ENCODE data around the gene GRN.

GRN gene

DNA sequence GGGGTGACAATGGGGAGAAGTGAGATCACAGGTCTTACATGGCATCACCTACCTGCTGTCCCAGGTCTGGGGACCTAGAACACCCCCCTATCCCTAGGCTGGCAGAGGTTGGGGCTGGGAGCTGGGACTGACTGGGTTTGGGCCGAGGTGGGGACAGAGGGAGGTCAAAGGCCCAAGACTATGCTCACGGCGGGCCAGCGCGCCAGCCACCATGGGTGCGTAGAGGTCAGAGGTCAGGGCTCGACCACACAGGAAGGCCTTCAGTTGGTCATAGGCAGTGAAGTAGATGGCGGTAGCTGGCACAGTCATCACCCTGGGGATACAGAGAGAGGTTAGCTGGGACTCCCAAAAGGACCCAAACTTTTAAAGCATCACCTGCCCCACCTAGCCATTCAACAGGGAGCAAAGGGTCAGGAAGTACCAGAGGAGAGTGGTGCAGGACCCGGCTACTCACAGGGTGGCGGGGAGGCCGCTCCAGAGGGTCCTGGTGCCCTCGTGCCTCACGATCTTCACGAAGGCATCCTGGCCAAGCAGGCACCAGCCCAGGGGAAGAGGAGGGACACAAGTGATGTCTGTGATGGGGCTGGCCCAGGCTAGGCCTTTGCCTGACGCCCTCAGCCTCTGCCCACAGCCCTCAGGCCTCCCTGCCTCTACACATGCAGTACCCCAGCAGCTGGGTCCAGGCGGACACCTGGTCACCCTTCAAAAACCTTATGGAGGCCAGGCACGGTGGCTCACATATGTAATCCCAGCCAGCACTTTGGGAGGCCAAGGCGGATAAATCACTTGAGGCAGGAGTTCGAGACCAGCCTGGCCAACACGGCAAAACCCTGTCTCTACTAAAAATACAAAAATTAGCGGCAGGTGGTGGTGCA lies 23.6 kb upstream of the GRN start:
- TF ChIP-seq, protein P1, sequence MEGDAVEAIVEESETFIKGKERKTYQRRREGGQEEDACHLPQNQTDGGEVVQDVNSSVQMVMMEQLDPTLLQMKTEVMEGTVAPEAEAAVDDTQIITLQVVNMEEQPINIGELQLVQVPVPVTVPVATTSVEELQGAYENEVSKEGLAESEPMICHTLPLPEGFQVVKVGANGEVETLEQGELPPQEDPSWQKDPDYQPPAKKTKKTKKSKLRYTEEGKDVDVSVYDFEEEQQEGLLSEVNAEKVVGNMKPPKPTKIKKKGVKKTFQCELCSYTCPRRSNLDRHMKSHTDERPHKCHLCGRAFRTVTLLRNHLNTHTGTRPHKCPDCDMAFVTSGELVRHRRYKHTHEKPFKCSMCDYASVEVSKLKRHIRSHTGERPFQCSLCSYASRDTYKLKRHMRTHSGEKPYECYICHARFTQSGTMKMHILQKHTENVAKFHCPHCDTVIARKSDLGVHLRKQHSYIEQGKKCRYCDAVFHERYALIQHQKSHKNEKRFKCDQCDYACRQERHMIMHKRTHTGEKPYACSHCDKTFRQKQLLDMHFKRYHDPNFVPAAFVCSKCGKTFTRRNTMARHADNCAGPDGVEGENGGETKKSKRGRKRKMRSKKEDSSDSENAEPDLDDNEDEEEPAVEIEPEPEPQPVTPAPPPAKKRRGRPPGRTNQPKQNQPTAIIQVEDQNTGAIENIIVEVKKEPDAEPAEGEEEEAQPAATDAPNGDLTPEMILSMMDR (conservative IDR thresholded peaks at IDR 0.05; ENCODE audit: low read depth, low read length), result no peak
- no peak for DNase-seq (ENCODE audit: low read depth)
- no peak overlapping the region for H3K4me3 ChIP-seq (ENCODE audit: low read length)

DNA sequence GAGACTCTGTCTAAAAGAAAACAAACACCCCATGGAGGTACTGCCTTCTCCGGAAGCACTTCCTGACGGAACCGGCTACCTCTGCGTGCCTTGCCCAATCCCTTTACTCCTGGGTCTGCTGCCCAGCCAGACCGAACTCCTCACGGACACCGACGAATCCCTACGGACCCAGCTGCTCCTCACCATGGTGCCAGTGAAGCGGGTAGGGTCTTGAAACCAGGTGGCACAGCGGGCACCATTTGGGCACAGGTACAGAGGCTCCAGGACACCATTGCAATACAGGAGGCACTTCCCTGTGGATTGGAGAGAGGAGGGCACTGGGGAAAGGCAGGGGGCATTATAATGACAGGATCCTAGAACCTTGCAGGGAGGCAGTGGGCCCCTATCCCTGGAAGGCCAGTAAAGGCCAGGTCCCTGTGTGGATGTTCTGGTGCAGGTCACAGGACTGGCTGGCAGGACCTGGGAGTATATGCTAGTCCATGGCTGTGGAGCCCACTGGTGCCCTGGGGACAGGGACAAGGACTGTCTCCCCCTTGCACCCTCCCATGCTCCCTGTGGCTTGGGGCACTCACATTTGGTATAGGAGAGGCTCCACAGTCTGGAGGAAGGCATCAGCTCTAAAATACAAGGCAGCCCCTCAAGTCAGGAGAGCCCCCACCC lies 22.7 kb upstream of the GRN start:
- H3K4me3 ChIP-seq (ENCODE audit: low read length), result no peak overlapping the region
- TF ChIP-seq, protein P1 (conservative IDR thresholded peaks at IDR 0.05; ENCODE audit: low read depth, low read length), result no peak
- DNase-seq (ENCODE audit: low read depth), result no peak

DNA sequence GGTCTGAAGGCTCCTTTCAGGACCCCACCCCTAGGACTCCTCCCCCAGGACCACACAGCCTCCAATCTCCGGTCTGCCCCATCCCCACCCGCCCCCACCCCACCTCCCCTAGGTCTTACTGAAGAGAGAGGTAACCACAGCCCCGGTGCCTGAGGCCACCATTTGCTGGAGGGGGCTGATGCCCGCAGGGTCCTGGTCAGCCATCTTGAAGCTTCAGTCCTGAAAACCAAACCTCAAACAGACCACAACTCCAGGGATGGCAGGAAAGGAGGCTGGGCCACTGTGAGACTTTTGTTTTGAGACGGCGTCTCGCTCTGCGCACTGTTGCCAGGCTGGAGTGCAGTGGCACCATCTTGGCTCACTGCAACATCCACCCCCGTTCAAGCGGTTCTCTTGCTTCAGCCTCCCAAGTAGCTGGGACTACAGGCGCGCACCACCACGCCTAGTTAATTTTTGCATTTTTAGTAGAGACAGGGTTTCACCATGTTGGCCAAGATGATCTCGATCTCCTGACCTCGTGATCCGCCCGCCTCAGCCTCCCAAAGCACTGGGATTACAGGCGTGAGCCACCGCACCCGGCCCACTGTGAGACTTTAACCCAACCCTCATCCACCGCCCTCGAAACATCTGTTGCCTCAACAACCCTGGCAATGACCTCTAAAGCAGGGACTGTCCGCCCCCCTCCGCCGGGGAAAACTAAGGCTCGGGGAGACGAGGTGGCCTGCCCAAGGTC lies 21.6 kb upstream of the GRN start:
- DNase-seq (ENCODE audit: low read depth), result no peak
- TF ChIP-seq, protein P1 (conservative IDR thresholded peaks at IDR 0.05; ENCODE audit: low read depth, low read length), result no peak
- peak overlapping the region; percentile 67 for H3K4me3 ChIP-seq (ENCODE audit: low read length)

DNA sequence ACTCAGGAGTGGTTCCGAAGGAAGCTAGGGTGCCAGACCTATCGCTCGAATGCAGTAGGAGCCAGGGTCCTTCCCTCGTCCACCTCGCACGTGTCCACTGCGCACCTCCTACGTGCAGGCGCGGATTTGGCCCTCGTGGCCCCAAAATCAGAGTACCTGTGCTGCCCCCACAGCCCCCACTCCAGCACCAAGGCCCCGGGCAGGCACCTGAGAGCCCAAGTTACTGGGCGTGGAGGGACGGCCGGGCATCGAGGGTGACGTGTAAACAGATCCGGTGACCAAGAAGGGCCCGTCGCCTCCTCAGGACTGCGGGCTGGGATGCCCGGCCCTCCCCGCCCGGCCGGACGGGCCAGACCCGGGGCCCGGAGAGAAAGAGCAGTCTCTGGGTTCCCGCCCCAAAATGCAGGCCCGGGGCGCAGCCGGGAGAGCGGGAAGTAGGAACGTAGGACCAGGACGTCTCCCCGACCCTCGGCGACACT lies 21.0 kb upstream of the GRN start:
- no peak for DNase-seq (ENCODE audit: low read depth)
- TF ChIP-seq, protein P1 (conservative IDR thresholded peaks at IDR 0.05; ENCODE audit: low read depth, low read length), result no peak

DNA sequence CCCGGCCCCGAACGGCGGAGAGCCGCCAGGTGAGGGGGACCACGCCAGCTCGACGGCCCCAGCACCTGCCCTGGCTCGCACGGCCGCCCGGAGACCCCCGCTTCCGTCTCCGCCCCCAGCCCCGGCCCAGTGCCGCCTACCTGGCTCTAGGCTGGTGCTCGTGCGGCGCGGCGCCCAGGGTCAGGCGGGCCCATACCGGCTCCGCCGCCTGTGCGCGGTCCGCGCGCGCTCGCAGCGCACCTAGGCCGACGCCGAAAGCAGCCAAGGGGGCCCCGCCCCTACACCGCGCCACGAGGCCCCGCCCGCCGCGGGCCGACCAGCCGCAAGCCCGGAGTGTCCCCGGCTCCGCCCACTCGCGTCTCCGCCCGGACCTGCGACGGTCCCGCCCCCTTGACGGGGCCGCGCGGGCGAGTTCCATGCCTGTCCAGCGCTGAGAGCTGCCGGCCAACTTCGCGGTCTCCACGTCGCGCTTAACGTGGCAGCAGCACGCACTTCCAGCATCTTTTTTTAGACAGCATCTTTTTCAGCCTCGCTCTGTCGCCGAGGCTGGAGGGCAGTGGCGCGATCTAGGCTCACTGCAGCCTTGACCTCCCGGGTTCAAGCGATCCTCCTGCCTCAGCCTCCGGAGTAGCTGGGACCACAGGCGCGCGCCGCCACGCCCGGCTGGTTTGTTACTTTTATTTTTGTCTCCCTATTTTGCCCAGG lies 20.4 kb upstream of the GRN start, which contains the start of gene SLC25A39:
SLC25A39 (minus strand) TSS at position 253 of the 705 bp plus-strand sequence. CDS start 1,261 bp downstream, outside the sequence.
- peak within 1 kb of the TSS; percentile 67 for H3K4me3 ChIP-seq (ENCODE audit: low read length)
- TF ChIP-seq, protein P1 (conservative IDR thresholded peaks at IDR 0.05; ENCODE audit: low read depth, low read length), result no peak
- peak; percentile 74 for DNase-seq (ENCODE audit: low read depth)

More for the DNA sequence above, 21.0 kb upstream of the GRN start:
- peak overlapping the region; percentile 67 for H3K4me3 ChIP-seq (ENCODE audit: low read length)

DNA sequence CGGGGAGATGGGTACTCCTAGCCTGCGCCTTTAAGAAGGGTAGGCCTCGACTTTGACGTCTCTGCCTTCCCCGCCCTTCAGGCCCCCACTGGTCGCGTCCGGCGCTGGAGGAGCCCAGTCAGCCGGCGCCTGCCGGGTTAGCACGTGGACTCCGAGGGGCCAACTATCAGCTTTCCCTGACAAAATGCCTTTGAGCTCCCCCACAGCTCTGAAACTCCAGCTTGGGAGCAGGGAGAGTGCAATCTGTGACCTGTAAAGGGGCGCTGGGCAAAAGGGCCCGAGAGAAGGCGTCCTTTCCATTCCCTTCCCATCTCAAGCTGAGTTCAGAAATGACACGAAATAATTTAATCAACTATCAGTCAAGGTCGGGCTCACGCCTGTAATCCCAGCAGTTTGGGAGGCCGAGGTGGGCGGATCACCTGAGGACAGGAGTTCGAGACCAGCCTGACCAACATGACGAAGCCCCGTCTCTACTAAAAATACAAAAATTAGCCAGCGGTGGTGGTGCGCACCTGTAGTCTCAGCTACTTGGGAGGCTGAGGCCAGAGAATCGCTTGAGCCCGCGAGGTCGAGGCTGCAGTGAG lies 18.1 kb upstream of the GRN start:
- H3K4me3 ChIP-seq (ENCODE audit: low read length), result peak overlapping the region; percentile 19

More for the DNA sequence above, 18.1 kb upstream of the GRN start:
- TF ChIP-seq, protein P1 (conservative IDR thresholded peaks at IDR 0.05; ENCODE audit: low read depth, low read length), result no peak
- peak; percentile 90 for DNase-seq (ENCODE audit: low read depth)
